ENCODE results near the gene NEK9.
"Not testable (repeated sequence)": the region's sequence is repeated elsewhere in the genome, so short reads cannot be mapped to it uniquely, and the experiment has no call there.

The NEK9 gene

DNA sequence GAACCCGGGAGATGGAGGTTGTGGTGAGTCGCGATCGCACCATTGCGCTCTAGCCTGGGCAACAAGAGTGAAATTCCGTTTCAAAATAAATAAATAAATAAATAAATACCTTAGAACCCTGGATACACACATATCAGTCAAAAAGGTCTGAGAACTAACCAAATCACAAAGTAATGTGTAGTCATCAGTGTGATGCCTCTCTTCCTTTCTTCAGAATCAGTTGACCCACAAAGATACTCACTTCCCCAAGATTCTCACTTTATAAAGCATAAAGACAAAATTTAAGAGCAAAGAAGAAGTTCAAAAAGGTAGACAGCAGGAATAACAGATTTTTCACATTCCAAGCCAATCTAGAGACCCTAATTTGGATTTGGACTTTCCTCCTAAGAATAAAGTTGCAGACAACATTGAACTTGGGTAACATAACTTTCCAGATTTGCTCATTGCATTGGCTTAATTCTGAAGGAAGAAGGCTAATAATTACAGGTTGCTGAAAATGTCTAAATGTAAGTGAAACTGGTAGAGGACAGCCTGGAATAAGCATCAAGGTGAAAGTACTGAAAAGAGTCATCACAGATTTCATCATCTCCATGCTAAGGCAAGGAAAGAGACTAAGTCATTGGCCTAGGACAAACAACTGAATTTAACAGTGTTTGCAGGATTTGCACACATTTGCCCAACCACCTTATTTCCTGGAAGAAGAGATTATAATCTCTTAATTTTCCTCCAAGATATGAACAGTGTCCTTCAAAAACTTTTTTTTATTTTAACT is 32.2 kb upstream of the NEK9 start:
- H3K4me1 ChIP-seq (ENCODE audit: control insufficient read depth, insufficient read depth, low read length) = no peaks in the 10 kb centered on the region
- H3K36me3 ChIP-seq (ENCODE audit: control insufficient read depth, insufficient read depth, low read length) = no peaks in the 10 kb centered on the region
- no peak overlapping the region for H3K4me3 ChIP-seq (ENCODE audit: low read length)
- H3K27me3 ChIP-seq (ENCODE audit: control insufficient read depth, insufficient read depth, low read length) = no peaks in the 10 kb centered on the region
- no peak overlapping the region for H3K9ac ChIP-seq (ENCODE audit: low read length)
- H3K27ac ChIP-seq (ENCODE audit: low read depth, low read length) = no peak overlapping the region

DNA sequence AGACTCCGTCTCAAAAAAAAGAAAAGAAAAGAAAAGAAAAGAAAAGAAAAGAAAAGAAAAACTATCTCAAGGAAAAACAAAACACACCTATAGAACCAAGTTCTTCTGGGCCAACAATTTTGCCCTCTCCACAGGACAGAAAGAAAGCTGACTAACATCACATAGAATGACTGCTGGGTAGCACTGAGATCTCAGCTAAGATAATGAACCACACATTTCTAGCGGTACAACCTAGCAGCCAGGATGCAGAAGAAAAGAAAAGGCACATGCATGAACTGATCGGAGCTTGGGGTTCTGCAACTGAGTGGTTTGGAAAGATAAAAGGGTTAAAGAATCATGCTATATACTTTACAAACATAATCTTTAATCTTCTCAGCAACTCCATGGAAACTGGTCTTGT is 30.1 kb upstream of the NEK9 start:
- H3K27me3 ChIP-seq (ENCODE audit: control insufficient read depth, insufficient read depth, low read length) = no peaks in the 10 kb centered on the region
- no peak overlapping the region for H3K4me3 ChIP-seq (ENCODE audit: low read length)
- no peak overlapping the region for H3K9ac ChIP-seq (ENCODE audit: low read length)
- H3K27ac ChIP-seq (ENCODE audit: low read depth, low read length) = no peak overlapping the region
- H3K36me3 ChIP-seq (ENCODE audit: control insufficient read depth, insufficient read depth, low read length) = no peaks in the 10 kb centered on the region
- H3K4me1 ChIP-seq (ENCODE audit: control insufficient read depth, insufficient read depth, low read length) = no peaks in the 10 kb centered on the region

DNA sequence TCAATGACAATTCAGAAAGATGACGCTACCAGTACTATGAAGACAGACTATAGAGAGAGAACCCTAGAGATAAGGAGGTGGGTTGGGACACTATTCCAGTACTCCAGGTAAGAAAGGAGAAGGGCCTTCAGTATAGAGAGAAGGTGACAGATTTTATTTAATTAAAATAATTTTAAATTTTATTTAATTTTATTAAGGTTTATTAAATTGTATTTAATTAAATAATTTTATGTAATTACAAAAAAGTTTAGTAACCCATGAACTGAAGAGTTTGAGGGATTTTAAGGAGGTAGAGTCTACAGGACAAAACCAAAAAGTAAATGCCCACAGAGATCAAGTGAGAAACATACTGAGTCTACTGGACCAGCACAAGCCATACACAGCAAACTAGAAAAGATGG is 29.3 kb upstream of the NEK9 start:
- H3K4me1 ChIP-seq (ENCODE audit: control insufficient read depth, insufficient read depth, low read length) = no peaks in the 10 kb centered on the region
- no peak overlapping the region for H3K4me3 ChIP-seq (ENCODE audit: low read length)
- no peaks in the 10 kb centered on the region for H3K27me3 ChIP-seq (ENCODE audit: control insufficient read depth, insufficient read depth, low read length)
- H3K27ac ChIP-seq (ENCODE audit: low read depth, low read length) = no peak overlapping the region
- no peak overlapping the region for H3K9ac ChIP-seq (ENCODE audit: low read length)
- H3K36me3 ChIP-seq (ENCODE audit: control insufficient read depth, insufficient read depth, low read length) = peaks cover 3% of the 10 kb centered on the region

DNA sequence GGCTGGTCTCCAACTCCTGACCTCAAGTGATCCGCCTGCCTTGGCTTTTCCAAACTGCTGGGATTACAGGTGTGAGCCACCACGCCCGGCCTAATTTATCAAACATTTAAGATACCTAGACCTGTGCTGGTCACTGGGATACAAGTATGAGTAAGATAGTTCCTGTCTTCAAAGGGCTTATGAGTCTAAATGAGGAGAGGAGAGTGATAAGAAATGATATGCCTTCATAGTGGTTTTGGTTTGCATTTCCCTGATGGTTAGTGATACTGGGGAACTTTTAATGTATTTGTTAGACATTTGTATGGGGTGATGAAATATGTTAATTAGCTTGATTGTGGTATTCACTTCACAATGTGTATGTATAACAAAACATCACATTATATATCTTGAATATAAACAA is 28.3 kb upstream of the NEK9 start:
- no peak overlapping the region for H3K4me3 ChIP-seq (ENCODE audit: low read length)
- H3K4me1 ChIP-seq (ENCODE audit: control insufficient read depth, insufficient read depth, low read length) = no peaks in the 10 kb centered on the region
- H3K36me3 ChIP-seq (ENCODE audit: control insufficient read depth, insufficient read depth, low read length) = peaks cover 3% of the 10 kb centered on the region
- no peak overlapping the region for H3K27ac ChIP-seq (ENCODE audit: low read depth, low read length)
- no peak overlapping the region for H3K9ac ChIP-seq (ENCODE audit: low read length)
- no peaks in the 10 kb centered on the region for H3K27me3 ChIP-seq (ENCODE audit: control insufficient read depth, insufficient read depth, low read length)

DNA sequence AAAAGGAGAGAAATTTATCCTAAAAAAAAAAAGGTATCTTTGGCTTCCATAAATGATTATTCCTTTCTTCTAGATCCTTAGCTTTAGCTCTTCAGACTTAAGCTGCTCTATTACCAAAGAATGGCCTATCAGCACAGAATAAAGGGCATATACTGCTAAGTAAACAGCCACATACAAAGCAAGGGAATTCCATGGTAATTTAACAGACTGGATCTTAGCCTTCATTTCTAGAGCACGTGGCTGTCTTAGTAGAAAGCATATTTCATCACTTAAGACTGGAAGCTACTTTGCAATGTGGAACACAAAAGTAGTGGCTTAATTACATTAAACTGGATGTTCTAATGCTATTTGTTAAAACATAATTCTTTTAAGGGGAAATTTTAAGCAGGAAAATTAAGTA is 26.4 kb upstream of the NEK9 start:
- Histone ChIP-seq H3K27ac (ENCODE audit: low read depth, low read length) (no peak overlapping the region), H3K9ac (ENCODE audit: low read length) (no peak overlapping the region), H3K36me3 (ENCODE audit: control insufficient read depth, insufficient read depth, low read length) (peaks cover 3% of the 10 kb centered on the region), H3K4me1 (ENCODE audit: control insufficient read depth, insufficient read depth, low read length) (peaks cover 2% of the 10 kb centered on the region), H3K27me3 (ENCODE audit: control insufficient read depth, insufficient read depth, low read length) (no peaks in the 10 kb centered on the region), H3K4me3 (ENCODE audit: low read length) (no peak overlapping the region)

DNA sequence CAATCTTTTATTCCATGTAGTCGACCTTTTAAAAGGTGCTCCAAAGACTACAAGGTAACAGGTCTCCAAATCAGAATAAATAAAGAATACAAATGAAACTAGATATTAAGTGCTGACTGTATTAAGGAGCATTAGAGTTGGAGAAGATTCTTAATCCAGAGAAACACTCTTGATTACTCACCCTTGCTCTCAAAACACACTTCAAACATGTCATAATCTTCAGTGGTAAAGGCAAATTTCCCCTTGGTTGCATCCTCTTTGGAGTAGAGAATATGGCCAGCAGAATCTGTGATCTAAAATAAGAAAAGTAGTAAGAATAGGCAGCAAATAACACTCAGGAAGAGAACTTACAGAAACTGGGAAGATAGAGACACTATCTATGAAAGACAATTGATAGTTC is 25.0 kb upstream of the NEK9 start:
- Histone ChIP-seq H3K9ac (ENCODE audit: low read length) (no peak overlapping the region), H3K4me1 (ENCODE audit: control insufficient read depth, insufficient read depth, low read length) (peaks cover 2% of the 10 kb centered on the region), H3K27ac (ENCODE audit: low read depth, low read length) (no peak overlapping the region), H3K36me3 (ENCODE audit: control insufficient read depth, insufficient read depth, low read length) (peaks cover 3% of the 10 kb centered on the region), H3K4me3 (ENCODE audit: low read length) (no peak overlapping the region), H3K27me3 (ENCODE audit: control insufficient read depth, insufficient read depth, low read length) (no peaks in the 10 kb centered on the region)

DNA sequence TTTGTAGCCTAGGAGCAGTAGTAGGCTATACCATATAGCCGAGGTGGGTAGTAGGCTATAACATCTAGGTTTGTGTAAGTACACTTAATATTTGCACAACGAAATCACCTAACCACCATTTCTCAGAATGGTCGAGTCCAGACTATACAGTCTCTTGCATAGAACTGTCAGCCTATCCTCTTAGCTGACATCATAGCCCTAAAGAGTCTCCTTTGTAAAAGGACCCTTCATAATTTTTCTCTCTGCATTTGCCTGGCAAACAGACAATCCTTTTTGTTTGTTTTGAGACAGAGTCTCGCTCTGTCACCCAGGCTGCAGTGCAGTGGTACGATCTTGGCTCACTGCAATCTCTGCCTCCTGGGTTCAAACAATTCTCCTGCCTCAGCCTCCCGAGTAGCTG is 23.8 kb upstream of the NEK9 start:
- not testable (repeated sequence) for H3K27ac ChIP-seq (ENCODE audit: low read depth, low read length)

DNA sequence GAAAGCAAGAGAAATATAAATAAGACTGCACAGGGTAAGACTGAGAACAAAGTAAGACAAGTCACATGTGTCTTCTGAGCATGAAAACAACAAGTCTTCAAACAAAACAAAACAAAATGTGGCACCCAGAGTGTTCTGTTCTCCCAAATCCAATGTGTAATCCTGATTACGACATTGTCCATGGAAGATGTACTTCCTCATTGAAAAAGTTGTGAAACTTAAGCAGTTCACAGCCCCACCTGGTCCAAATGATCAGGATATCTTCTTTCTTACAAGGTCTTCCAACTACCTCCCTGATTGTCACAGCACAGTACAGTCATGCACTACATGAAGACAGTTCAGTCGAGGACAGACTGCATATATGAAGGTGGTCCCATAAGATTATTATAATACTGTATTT is 23.3 kb upstream of the NEK9 start:
- H3K4me3 ChIP-seq (ENCODE audit: low read length) = no peak overlapping the region
- H3K36me3 ChIP-seq (ENCODE audit: control insufficient read depth, insufficient read depth, low read length) = peaks cover 4% of the 10 kb centered on the region
- peaks cover 2% of the 10 kb centered on the region for H3K4me1 ChIP-seq (ENCODE audit: control insufficient read depth, insufficient read depth, low read length)
- H3K27ac ChIP-seq (ENCODE audit: low read depth, low read length) = no peak overlapping the region
- H3K27me3 ChIP-seq (ENCODE audit: control insufficient read depth, insufficient read depth, low read length) = no peaks in the 10 kb centered on the region
- H3K9ac ChIP-seq (ENCODE audit: low read length) = no peak overlapping the region

More for the DNA sequence above, 23.8 kb upstream of the NEK9 start:
- not testable (repeated sequence) for H3K27me3 ChIP-seq (ENCODE audit: control insufficient read depth, insufficient read depth, low read length); H3K36me3 ChIP-seq (ENCODE audit: control insufficient read depth, insufficient read depth, low read length); H3K9ac ChIP-seq (ENCODE audit: low read length); H3K4me1 ChIP-seq (ENCODE audit: control insufficient read depth, insufficient read depth, low read length); H3K4me3 ChIP-seq (ENCODE audit: low read length)

DNA sequence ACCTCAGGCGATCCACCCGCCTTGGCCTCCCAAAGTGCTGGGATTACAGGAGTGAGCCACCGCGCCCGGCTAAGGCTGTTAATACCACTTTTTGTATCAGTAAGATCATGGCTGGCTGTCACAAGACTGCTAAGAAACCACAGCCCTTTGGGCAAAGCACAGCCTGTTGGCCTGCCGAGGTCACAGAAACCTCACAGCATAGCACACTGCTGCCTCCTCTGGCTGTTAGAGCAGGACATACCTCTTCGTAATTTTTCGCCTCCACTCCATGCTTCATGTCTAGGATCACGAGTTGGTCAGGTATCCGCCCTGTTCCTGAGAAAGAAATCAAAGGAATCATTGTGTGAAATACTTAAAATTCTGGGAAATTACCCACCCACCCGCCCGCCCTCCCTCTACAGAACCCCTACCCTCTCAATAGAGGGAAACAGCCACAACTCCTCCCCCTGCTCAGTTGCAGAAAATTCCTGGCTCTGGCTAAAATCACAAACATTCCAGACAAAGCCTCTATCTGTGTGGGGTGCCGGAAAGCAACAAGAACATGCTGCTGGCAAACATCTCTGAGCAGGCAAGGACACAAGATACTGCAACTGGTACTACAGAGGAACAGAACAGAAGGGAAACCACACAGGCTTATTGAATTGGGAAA is 20.7 kb upstream of the NEK9 start:
- Histone ChIP-seq H3K4me3 (ENCODE audit: low read length) (no peak overlapping the region), H3K27me3 (ENCODE audit: control insufficient read depth, insufficient read depth, low read length) (no peaks in the 10 kb centered on the region), H3K27ac (ENCODE audit: low read depth, low read length) (peak overlapping the region; percentile 78), H3K36me3 (ENCODE audit: control insufficient read depth, insufficient read depth, low read length) (peaks cover 8% of the 10 kb centered on the region), H3K9ac (ENCODE audit: low read length) (no peak overlapping the region), H3K4me1 (ENCODE audit: control insufficient read depth, insufficient read depth, low read length) (peaks cover 4% of the 10 kb centered on the region)

DNA sequence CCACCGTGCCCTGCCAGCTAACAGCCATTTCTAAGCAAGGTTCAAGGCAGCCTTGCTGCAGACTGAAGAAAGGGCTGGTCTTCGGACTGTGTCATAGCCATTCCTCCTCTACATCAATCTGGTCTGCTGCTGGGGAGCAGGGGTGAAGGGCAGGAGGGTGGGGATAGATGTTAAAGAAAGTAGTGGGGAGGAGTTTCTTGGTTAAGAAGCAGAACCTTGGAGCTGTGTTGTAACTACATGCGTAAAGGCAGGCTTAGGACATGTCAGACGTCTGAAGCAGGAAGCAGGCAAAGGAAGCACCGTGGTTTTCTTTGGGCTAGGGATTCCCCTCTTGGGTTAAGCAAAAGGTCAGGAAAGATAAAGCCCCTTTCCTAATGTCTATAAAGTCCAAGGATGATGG is 18.1 kb upstream of the NEK9 start:
- Histone ChIP-seq H3K27me3 (ENCODE audit: control insufficient read depth, insufficient read depth, low read length) (no peaks in the 10 kb centered on the region), H3K27ac (ENCODE audit: low read depth, low read length) (no peak overlapping the region), H3K9ac (ENCODE audit: low read length) (no peak overlapping the region), H3K4me3 (ENCODE audit: low read length) (no peak overlapping the region), H3K4me1 (ENCODE audit: control insufficient read depth, insufficient read depth, low read length) (peaks cover 10% of the 10 kb centered on the region), H3K36me3 (ENCODE audit: control insufficient read depth, insufficient read depth, low read length) (peaks cover 5% of the 10 kb centered on the region)

DNA sequence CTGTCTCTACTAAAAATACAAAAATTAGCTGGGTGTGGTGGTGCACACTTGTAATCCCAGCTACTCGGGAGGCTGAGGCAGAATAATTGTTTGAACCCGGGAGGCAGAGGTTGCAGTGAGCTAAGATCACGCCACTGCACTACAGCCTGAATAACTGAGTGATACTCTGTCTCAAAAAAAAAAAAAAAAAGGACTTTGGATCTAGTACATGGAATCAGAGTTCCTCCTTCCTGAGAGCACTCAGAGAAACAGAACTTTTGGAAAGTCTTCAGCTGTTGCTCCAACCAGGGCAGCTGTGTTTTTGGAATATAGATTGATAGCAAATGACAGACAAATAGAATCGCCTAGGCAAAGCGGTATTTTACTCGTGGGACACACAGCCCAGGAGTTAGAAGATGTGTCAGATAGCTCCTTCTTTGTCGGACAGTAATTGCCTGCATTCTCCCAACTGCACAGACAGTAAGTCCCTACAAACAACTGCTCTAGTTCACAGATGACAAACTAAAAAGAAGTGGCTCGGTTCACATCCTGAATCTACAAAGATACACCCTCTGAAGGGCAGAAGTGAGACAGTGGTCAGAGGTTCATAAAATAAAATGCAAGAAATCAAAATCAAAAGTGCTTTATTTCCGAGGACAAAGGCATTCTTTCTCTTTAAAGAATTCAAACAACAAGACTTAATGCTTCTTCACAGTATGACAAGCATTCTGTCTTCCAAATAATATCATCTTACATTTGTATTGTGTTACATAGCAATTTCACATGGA is 17.1 kb upstream of the NEK9 start:
- Histone ChIP-seq H3K36me3 (ENCODE audit: control insufficient read depth, insufficient read depth, low read length) (peaks cover 5% of the 10 kb centered on the region), H3K9ac (ENCODE audit: low read length) (no peak overlapping the region), H3K4me1 (ENCODE audit: control insufficient read depth, insufficient read depth, low read length) (peaks cover 10% of the 10 kb centered on the region), H3K4me3 (ENCODE audit: low read length) (no peak overlapping the region), H3K27ac (ENCODE audit: low read depth, low read length) (no peak overlapping the region), H3K27me3 (ENCODE audit: control insufficient read depth, insufficient read depth, low read length) (no peaks in the 10 kb centered on the region)

DNA sequence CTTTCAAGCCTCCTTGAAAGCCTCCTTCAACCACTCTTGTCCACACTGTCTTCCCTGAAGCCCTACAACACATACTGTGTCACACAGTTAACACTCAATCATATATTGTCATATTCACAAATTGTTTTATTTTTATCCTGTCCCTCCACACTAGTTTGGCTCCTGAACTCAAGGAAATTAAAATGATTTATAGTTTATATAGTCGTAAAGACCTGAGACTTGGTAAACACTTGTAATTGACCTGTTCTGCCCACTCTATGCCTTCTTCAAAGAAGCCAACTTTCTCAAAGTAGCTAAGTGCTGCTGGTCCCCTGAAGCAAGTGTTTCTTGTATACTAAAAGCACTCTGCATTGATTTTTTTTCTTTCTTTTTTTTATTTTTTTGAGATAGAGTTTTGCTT is 15.6 kb upstream of the NEK9 start:
- Histone ChIP-seq H3K4me3 (ENCODE audit: low read length) (no peak overlapping the region), H3K4me1 (ENCODE audit: control insufficient read depth, insufficient read depth, low read length) (peaks cover 11% of the 10 kb centered on the region), H3K27ac (ENCODE audit: low read depth, low read length) (no peak overlapping the region), H3K27me3 (ENCODE audit: control insufficient read depth, insufficient read depth, low read length) (no peaks in the 10 kb centered on the region), H3K36me3 (ENCODE audit: control insufficient read depth, insufficient read depth, low read length) (peaks cover 5% of the 10 kb centered on the region), H3K9ac (ENCODE audit: low read length) (no peak overlapping the region)
